GM21447 (cell line): ENCODE data around the gene GFRA1.

Experiments
- ATAC-seq: cut with Tn5 transposase; IDR thresholded peaks from one replicate; pipeline ENCODE4 v1.9.1; 2021; ENCODE audit not compliant: unreplicated experiment

Gene GFRA1

GRCh38 chr10:116245156-116245555 is 27.9 kb downstream of the GFRA1 start:
- no peak for ATAC-seq

DNA sequence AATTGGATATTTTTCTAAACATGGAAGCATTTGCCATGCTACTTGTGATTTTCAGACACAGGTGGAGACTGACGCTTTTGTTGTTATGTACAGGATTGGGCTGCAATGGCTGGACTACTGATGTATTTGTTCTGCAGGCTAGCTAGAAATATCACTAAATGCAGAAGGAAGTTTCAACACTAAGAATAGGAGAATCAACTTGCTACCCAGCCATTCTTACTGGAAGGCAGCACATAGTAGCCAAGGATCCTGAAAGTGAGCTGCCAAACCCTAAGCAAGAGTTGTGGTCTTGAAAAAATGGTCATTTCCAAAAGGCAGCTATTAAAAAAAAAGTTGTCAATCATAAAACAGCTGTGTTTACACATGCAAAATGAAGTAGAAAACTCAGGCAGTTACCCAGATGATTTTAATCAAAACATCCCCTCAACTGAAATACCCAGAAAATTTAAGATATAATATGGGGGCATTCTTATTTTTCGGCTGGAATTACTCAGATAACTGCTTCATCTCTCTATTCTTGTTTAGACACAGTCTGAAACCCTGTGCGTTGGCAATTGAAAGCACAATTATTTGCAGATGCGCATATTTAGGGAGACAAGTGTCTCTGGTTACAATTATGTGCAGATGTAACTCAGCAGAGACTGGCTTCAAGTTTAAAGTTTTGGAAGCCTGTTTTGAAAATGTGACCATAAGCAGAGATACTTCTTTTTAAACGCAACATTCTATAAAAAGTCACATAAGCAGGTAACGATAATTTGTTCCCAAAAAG is 31.2 kb downstream of the GFRA1 start:
- ATAC-seq = no peak

- no peak for ATAC-seq
These were observed 31.9 kb downstream of the GFRA1 start for GRCh38 chr10:116241085-116241484.

DNA sequence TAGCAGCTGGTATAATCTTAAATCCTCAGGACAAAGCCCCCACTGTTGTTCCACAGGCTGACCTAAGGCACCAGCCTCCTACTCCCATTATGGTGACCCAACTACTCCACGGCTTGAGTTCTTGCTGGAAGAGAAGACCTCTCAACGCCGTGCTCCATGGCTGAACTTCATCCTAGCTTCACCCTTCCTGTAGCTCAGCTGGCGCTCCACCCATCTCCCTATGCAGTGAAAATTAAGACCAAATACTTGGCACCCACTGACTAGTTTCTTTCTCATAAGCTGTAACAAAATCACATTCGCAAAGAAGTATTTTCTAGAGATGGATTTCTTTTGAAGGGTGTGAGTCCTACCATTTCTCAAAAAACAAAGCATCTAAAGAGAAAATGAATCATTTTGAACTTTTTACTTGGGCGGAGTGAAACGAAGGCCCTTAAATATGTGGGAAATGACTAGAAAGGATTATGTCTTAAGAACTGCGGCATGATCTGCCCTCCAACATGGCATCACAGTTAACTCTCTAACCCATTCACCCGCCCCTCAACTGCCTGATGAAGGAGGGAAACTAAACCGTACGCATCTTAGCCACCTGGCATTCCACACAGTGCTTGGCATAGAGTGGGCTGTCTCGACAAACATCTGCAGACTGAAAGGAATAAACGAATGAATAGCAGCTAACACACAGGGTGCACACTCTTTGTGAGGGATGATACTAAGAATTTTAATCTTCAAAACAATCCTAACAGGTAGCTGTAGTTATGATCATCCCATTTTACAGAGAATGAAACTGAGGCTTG is 32.7 kb downstream of the GFRA1 start:
- ATAC-seq = no peak

- ATAC-seq = no peak
These were observed 33.8 kb downstream of the GFRA1 start for GRCh38 chr10:116239229-116239628.

- ATAC-seq = no peak
These were observed 35.0 kb downstream of the GFRA1 start for GRCh38 chr10:116237970-116238369.

GRCh38 chr10:116237260-116237659 is 35.7 kb downstream of the GFRA1 start:
- no peak for ATAC-seq

DNA sequence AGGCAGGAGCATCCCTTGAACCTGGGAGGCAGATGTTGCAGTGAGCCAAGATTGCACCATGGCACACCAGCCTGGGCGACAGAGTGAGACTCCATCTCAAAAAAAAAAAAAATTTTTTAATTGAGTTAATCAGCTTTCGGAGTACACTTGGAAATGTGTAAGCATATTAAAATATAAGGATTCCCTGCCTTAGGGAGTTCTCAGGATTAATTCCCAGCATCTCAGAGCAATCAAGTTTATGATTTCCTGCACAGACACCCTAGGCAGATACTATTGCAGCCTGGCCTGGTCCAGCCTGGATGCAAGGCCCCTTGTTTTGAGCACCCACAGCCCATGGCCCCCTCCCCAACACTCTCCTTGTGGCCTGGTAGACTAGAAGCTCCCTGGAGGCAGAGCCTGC is 39.8 kb downstream of the GFRA1 start:
- no peak for ATAC-seq

DNA sequence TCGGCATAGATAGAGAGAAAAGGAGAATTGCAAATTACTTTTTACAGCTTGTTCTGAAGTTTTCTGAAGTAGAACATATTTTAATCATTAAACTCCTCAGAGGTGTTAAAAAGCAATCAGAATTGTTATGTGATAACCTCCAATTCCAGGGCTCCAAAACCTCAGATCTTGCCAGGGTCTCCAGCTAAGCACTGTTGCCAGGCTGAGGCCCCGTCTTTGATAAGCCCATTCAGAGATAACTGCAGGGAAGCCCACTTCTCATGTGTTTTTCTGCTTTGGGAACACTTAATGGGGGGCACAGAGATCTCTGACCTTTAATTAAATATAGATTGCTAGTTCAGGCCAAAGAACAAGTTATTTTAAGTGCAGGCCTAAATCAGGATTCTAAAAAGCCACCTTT is 40.4 kb downstream of the GFRA1 start:
- no peak for ATAC-seq

GRCh38 chr10:116226766-116227165 is 46.2 kb downstream of the GFRA1 start:
- ATAC-seq = no peak

DNA sequence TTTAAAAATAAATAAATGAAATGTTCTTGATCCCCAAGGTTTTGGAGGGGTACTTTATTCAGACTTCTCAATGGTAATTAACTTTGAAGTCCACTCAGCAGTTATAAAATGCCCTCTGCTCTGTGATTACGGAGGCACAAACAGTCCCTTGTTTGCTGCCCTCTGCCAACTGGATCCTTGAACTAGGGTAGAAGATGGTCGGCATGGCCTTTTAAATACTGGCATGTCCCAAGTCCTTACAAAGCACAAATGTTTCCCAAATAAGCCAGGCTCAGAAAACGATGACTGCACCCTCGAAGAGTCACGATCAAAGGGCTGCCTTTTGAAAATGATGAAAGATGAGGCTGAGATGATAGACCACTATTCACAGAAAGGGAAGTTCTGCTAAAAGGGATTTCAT is 47.0 kb downstream of the GFRA1 start:
- no peak for ATAC-seq

- no peak for ATAC-seq
These were observed 49.7 kb downstream of the GFRA1 start for GRCh38 chr10:116223289-116223688.

DNA sequence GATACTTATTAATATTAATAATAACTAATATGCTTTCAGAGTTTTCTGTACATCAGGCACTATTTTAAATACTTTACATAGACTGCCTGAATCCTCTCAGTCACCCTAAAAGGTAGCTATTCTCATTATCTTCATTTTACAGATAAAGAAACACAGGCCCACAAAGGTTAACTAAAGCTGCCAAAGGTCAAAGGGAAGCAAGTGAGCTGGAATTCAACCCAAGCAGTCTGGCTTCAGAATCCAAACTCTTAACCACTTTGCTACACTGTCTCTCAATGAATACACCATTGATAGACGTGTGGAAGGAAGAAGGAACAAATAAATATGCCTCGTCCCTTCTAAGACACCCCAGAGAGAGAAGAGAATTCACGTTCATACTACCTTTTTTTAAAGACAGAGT is 52.0 kb downstream of the GFRA1 start:
- no peak for ATAC-seq

GRCh38 chr10:116216676-116217075 is 56.3 kb downstream of the GFRA1 start:
- no peak for ATAC-seq

GRCh38 chr10:116215651-116216050 is 57.4 kb downstream of the GFRA1 start:
- ATAC-seq = no peak

DNA sequence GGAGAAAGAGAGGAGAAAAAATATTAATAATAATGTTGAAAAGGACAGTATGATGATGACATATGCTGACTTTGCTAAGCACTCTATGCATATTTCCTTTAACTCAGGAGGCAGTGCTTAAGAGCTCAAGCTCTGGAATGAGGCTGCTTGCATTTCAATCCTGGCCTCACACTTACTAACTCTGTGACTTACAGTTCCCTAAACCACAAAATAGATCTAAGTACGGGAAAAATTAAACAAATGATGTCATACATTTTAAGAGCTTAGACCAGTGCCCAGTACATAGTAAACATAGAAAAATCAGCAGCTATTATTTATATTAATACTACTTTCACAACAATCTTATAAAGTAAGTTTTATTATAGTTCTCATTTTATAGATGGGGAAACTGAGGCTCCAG is 61.3 kb downstream of the GFRA1 start:
- ATAC-seq = no peak

DNA sequence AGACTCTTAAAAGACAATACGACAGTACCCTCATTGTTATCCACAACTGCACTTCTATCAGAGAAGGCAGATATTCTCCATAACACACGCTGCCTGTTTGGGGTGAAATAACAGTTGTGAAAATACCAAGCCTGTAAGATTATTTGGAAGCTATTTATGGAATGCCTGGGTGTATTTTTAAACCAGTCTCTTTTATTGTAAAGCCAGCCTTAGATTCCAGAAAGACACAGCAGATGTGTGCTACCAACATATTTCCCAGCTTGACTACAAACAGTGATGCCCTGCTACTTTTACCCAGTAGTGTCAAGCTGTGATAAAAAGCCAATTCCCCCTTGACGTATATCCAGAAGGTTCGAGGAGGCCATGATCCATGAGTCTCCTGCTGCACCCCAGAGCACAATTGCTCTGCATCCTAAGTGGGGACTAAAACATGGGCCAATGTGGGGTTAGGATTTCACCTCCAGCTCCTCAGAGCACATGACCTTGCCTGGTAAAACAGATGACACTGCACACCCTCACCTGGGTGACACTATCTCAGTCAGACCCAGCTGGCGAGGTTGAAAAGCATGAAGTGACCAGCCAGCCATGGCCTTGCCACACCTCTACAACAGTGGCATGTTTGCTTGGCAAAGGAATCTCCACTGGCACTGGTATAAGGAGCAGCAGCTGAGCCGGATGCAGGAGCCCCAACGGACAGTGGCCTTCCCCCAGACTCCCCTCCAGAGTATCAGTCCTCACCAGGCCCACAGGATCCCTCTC is 62.2 kb downstream of the GFRA1 start:
- no peak for ATAC-seq

- ATAC-seq = no peak
These were observed 63.2 kb downstream of the GFRA1 start for GRCh38 chr10:116209781-116210180.

DNA sequence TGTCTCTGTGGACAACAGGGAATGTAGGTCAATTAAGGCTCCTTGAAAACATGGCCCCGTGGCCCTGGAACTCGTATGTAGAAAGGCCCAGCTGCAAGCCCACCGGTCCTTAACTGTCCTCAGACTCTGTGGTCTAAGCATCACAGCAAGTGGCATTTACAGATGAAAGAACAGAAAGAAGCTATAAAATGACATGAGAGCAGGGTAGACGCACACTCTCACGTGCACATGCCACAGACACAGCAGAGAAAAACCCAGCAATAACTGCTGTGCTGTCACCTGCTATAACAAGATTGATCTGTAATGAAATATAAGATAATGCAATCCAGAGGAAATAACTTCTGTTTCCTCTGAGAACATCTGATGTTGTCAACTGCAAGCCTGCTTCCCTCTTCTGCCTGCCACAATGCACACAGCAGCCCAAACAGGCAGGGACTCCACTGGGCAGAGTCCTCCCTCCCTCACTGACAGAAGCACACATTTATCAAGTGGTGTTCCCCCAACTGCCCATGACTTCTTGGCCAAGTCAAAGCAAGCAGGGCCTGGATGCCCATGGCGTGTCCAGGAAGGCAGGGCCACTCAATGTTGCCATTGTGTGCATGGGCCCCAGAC is 63.9 kb downstream of the GFRA1 start:
- ATAC-seq = no peak

DNA sequence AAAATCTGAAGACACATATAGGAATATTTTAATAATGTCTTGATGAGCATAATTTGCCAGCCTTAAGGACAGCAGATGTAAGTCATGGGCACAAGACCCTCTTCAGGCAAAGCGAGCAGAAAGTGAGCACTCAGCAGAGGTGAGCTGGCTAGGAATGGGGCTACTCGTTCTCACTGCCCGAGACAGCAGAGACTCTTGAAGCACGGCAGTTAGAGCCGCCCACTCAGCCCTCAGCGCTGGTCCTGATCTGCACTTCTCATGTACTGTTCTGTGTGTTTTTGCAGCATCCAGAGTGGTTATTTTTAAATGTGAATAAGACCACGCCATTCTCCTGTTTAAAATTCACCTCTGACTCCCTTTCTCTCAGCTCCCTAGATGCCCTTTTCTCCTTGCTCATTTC is 65.3 kb downstream of the GFRA1 start:
- no peak for ATAC-seq

DNA sequence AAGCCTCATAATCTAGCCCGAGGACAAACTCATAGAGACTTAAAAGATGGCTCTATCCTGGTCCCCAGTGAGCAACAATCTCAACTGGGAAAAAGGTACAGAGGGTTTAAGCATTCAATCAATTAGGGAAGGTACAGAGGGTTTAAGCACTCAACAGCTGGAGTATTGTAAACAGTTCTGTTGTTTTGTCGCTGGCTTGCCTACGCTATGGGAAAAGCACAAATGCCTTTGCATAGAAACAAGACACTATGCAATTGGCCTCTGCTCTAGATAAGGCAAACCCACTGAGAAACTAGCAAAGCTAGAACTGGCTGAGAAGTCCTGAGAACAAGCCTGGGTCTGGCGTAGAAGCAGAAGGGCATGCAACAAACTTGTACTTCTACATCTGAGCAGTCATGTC is 69.3 kb downstream of the GFRA1 start:
- ATAC-seq = no peak
